ENCODE data around the gene PLA2G4E. TPM values are rescaled to one million over a fixed set of nuclear protein-coding genes. Genes with fewer than 3 reads are reported as not detected.

Gene PLA2G4E
- polyA plus RNA-seq, 3 donors = not detected

DNA sequence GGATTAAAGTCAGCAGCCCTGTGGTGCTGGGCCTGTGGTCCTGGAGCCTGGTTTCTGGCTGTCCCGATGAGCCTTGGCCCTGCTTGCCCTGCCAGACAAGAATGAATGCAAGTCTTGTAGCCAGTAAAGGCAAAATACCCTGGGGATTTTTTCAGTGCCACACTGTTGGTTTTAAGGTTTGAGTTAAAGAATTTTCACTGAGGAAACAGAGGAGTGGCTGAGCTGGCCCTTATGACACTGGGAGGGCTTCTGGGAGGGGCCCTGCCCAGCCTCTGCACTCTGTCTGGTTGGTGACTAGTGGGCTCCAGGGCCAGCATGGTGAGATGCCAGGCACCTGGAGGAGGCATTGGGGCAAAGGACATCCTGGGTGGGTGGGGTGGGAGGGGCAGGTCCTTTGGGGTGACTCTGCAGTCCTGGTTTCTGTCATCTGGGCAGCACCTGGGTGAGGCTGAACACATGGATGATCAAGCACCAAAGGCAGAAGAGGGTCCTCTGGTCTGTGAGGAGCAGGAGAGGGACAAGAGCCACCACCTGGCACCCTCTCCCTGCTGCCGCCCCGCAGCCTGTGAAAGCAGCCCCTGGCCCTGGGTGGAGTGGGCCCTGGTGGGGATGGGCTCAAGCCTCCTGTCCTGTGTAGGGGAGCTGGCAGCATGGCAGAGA lies 12.5 kb upstream of the PLA2G4E start:
- Histone ChIP-seq H3K4me3 (replicated peaks in 1 of 3; ENCODE audit: low read depth in 2 of 3, low read length in 3 of 3) (no peak overlapping the region), H3K9me3 (replicated peaks in 1 of 2; ENCODE audit: control insufficient read depth in 1 of 2, insufficient read depth in 1 of 2, low read length in 2 of 2) (peaks cover 0 to 4% of the 10 kb centered on the region in 2 donors), H3K4me2 (replicated peaks; ENCODE audit: extremely low read depth, low read length, poor library complexity, severe bottlenecking) (no peak overlapping the region), H2AFZ (ENCODE audit: insufficient read depth, low read depth, low read length, poor library complexity, severe bottlenecking) (no peak overlapping the region), H3K36me3 (replicated peaks in 1 of 2; ENCODE audit: control insufficient read depth in 1 of 2, insufficient read depth in 2 of 2, low read length in 2 of 2) (no peaks in the 10 kb centered on the region), H3K4me1 (ENCODE audit: control insufficient read depth in 1 of 2, insufficient read depth in 2 of 2, low read length in 2 of 2) (peaks cover 14 to 21% of the 10 kb centered on the region in 2 donors), H4K20me1 (ENCODE audit: insufficient read depth, low read length) (no peaks in the 10 kb centered on the region), H3K79me2 (ENCODE audit: insufficient read depth, low read length) (no peaks in the 10 kb centered on the region), H3K9ac (ENCODE audit: insufficient read depth, low read length, poor library complexity, severe bottlenecking) (no peak overlapping the region), H3K27ac (ENCODE audit: low read depth in 1 of 2, low read length in 2 of 2) (no peak overlapping the region), H3K27me3 (ENCODE audit: control insufficient read depth in 2 of 2, insufficient read depth in 2 of 2, low read length in 2 of 2) (no peaks in the 10 kb centered on the region)
- Mint-ChIP-seq H3K27me3 (ENCODE audit: low read depth in 3 of 3) (peaks cover 4 to 15% (median 4%) of the 10 kb centered on the region in 3 donors), H3K36me3 (no peaks in the 10 kb centered on the region), H3K4me3 (peak overlapping the region in 1 of 2 donors; percentile 3), H3K4me1 (peaks cover 15% of the 10 kb centered on the region), H3K9me3 (peaks cover 0 to 18% (median 3%) of the 10 kb centered on the region in 7 donors), H3K27ac (peak overlapping the region in 1 of 7 donors; percentile 2)
- WGBS (ENCODE audit: insufficient coverage) = 100% methylated on average over 1 of the region's 3 CpGs
- DNase-seq = no peak
- TF ChIP-seq, protein P1, sequence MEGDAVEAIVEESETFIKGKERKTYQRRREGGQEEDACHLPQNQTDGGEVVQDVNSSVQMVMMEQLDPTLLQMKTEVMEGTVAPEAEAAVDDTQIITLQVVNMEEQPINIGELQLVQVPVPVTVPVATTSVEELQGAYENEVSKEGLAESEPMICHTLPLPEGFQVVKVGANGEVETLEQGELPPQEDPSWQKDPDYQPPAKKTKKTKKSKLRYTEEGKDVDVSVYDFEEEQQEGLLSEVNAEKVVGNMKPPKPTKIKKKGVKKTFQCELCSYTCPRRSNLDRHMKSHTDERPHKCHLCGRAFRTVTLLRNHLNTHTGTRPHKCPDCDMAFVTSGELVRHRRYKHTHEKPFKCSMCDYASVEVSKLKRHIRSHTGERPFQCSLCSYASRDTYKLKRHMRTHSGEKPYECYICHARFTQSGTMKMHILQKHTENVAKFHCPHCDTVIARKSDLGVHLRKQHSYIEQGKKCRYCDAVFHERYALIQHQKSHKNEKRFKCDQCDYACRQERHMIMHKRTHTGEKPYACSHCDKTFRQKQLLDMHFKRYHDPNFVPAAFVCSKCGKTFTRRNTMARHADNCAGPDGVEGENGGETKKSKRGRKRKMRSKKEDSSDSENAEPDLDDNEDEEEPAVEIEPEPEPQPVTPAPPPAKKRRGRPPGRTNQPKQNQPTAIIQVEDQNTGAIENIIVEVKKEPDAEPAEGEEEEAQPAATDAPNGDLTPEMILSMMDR (IDR thresholded peaks at IDR 0.05) = no peak
- intact Hi-C loops (cut with micrococcal nuclease) = no loop called here

DNA sequence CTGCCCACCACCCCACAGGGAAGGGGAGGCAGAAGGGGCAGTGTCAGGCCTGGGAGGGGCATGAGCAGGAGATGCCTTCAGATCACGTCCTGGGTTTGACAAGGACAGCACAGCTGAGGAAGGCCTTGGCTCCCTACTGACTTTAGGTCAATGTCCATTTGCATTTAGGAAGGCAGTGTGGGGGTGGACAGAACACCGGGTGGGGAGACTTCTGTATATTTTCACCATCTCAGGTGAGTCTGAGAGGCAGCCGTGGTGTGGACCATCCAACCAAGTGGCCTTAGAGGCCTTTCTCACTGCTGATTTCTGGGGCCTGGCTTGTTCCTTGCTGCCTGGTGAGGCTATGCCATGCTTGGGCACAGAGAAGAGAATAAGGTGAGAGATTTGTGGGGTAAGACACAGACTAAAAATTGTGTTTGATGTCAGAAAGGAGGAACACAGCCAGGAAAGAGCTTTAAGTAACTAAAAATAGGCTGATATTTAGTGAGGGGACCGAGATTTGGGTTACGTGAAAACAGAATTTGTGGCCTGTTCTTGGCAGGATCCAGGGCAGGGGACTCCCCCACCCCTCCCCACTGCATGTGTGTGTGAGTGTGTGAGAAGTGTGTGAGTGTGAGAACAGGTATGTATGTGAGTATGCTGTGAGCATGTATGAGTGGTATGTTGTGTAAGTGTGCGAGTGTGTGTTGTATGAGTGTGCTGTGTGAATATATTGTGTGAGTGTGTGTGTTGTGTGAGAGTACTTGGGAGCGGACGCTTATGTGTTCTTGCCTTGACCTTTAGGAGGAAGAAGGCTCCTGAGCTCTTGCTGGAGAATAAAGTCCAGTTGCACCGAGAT lies 11.8 kb upstream of the PLA2G4E start:
- H3K27ac Mint-ChIP-seq = peak overlapping the region in 2 of 7 donors; percentile 2 to 23
- TF ChIP-seq, protein P1 (IDR thresholded peaks at IDR 0.05) = no peak
- Histone ChIP-seq H3K9ac (ENCODE audit: insufficient read depth, low read length, poor library complexity, severe bottlenecking) (no peak overlapping the region), H4K20me1 (ENCODE audit: insufficient read depth, low read length) (no peaks in the 10 kb centered on the region), H3K27me3 (ENCODE audit: control insufficient read depth in 2 of 2, insufficient read depth in 2 of 2, low read length in 2 of 2) (no peaks in the 10 kb centered on the region), H2AFZ (ENCODE audit: insufficient read depth, low read depth, low read length, poor library complexity, severe bottlenecking) (no peak overlapping the region), H3K4me3 (replicated peaks in 1 of 3; ENCODE audit: low read depth in 2 of 3, low read length in 3 of 3) (no peak overlapping the region), H3K79me2 (ENCODE audit: insufficient read depth, low read length) (no peaks in the 10 kb centered on the region), H3K27ac (ENCODE audit: low read depth in 1 of 2, low read length in 2 of 2) (no peak overlapping the region), H3K36me3 (replicated peaks in 1 of 2; ENCODE audit: control insufficient read depth in 1 of 2, insufficient read depth in 2 of 2, low read length in 2 of 2) (no peaks in the 10 kb centered on the region), H3K9me3 (replicated peaks in 1 of 2; ENCODE audit: control insufficient read depth in 1 of 2, insufficient read depth in 1 of 2, low read length in 2 of 2) (peaks cover 0 to 4% of the 10 kb centered on the region in 2 donors), H3K4me2 (replicated peaks; ENCODE audit: extremely low read depth, low read length, poor library complexity, severe bottlenecking) (no peak overlapping the region), H3K4me1 (ENCODE audit: control insufficient read depth in 1 of 2, insufficient read depth in 2 of 2, low read length in 2 of 2) (peaks cover 14 to 21% of the 10 kb centered on the region in 2 donors)
- DNase-seq = no peak
- H3K27me3 Mint-ChIP-seq (ENCODE audit: low read depth in 3 of 3) = peaks cover 4 to 18% (median 5%) of the 10 kb centered on the region in 3 donors
- 96% methylated on average over 7 of the region's 9 CpGs for WGBS (ENCODE audit: insufficient coverage)
- H3K9me3 Mint-ChIP-seq = peaks cover 0 to 18% (median 3%) of the 10 kb centered on the region in 7 donors
- H3K4me3 Mint-ChIP-seq = peak overlapping the region in 1 of 2 donors; percentile 3
- no peaks in the 10 kb centered on the region for H3K36me3 Mint-ChIP-seq
- peaks cover 15% of the 10 kb centered on the region for H3K4me1 Mint-ChIP-seq
- intact Hi-C loops (cut with micrococcal nuclease) = no loop called here

Data from CD14-positive monocyte (primary cell).